22Rv1 (cell line): ENCODE results near the gene RABGAP1.

Source experiments
- CTCF ChIP-seq: fragments of 450-650 bp; IDR thresholded peaks from 2 replicates; pipeline ENCODE4 v1.5.1; 2017; ENCODE audit warnings: mild to moderate bottlenecking
- ZFX ChIP-seq: fragments of 450-650 bp; IDR thresholded peaks from 2 replicates; pipeline ENCODE4 v1.6.1; 2017; ENCODE audit warnings: antibody characterized with exemption, borderline replicate concordance

- no peak for TF ChIP-seq CTCF
- TF ChIP-seq ZFX, result no peak
Measured at GRCh38 chr9:122918310-122918709, 22.5 kb upstream of the RABGAP1 start.
